Testis (tissue), 3 donors: ENCODE data around the gene POMT2. TPM values are rescaled to one million over a fixed set of nuclear protein-coding genes. Genes with fewer than 3 reads are reported as not detected.

ENCODE experiments used
- DNase-seq: peaks from one replicate; pipeline ENCODE4 v3.0.0-alpha.2; 2019
- H3K27ac ChIP-seq, 2 donors: fragments of 200-600 bp; sonication (generic); one replicate each; pipeline ENCODE4 v1.5.1; 2019
- H3K27me3 ChIP-seq: fragments of 200-600 bp; sonication (generic); one replicate; pipeline ENCODE4 v1.5.1; 2019
- H3K36me3 ChIP-seq: fragments of 200-600 bp; sonication (generic); one replicate; pipeline ENCODE4 v1.5.1; 2017; ENCODE audit warnings: low read depth; ENCODE audit errors: missing control alignments
- H3K4me1 ChIP-seq: fragments of 200-600 bp; sonication (generic); one replicate; pipeline ENCODE4 v1.5.1; 2019
- H3K4me3 ChIP-seq, 2 donors: fragments of 200-600 bp; sonication (generic); one replicate each; pipeline ENCODE4 v1.5.1; 2017 to 2019
- H3K9me3 ChIP-seq: fragments of 200-600 bp; sonication (generic); one replicate; pipeline ENCODE4 v1.5.1; 2017
- CTCF ChIP-seq, 3 experiments: fragments of 450-650 bp in 2 of 3; fragments of 200-600 bp in 1 of 3; sonication (generic) in 1 of 3; IDR thresholded peaks; one replicate each; pipeline ENCODE4 v1.5.1; 2016 to 2019; ENCODE audit warnings: antibody characterized with exemption in 3 of 3, mild to moderate bottlenecking in 2 of 3, moderate library complexity in 1 of 3
- POLR2A ChIP-seq: fragments of 450-650 bp; IDR thresholded peaks from one replicate; pipeline ENCODE4 v1.6.1; 2017; ENCODE audit warnings: antibody characterized with exemption, mild to moderate bottlenecking, moderate library complexity
- WGBS, 2 donors: methylation state at CpG; one replicate each; pipeline ENCODE4 v1.1.5; 2018; 5-methylcytosine and 5-hydroxymethylcytosine counted together
- intact Hi-C: fragments of 100-400 bp; cut with DNase I; formaldehyde crosslinking; loops from one replicate; pipeline ENCODE4 v1.15.1; 2023; ENCODE audit warnings: low total_unique reads
- polyA plus RNA-seq: library from polyadenylated mRNA; stranded (reverse); fragments of 350-450 nt; fragmentation: Illumina TruSeq; extraction: RNeasy Lipid Tissue Mini Kit (QIAGEN cat#74804); gene quantifications from one replicate; pipeline ENCODE4 v1.2.3, GENCODE V29; 2014; ENCODE audit warnings: low read depth, low replicate concordance; ENCODE audit not compliant: insufficient read depth
- total RNA-seq, 2 donors: library from RNA; depleted of rRNA; stranded (reverse); fragments of >200 nt; gene quantifications; one replicate each; pipeline ENCODE4 v1.2.3, GENCODE V29; 2016

Gene POMT2
- total and polyA plus RNA-seq, 3 donors from 2014 or later: 108 to 162 (median 127) TPM

GRCh38 chr14:77260199-77260598 lies 60.5 kb downstream of the POMT2 start:
- WGBS, 2 donors: 85 to 95% methylated on average over 6 to 11 of the region's 11 CpGs
- intact Hi-C loops: no loop called here

DNA sequence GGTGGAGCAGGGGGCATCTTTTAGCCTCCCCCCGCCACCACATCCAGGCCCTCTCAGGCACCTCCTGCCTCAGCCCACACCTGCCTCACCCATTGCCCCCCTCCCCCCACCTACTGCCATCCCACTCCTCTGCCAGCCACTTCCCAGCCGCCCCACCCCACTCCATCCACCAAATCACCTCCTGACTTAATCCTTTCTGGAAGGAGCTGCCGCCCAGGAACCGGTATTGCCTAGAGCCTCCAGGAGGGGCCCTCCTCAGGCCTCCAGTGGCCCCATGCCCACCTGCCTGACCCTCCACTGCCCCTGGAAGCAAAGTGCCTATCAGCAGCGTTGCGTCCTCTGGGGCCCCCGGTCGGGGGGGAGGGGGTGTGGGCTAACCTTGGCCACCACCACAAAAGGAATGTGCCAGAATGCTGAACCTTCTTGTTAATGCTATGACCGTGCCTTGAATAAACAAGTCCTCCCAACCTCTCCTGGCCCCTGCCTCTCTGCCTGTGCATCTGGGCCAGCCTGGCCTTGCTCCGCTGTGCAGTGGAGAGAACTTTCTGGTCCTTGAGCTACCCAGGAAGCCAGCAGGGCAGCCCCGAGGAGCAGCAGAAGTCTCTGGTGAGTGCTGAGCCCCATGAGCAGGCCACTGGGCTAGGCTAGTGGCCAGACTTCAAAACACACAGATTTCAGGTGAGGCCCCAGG lies 61.5 kb downstream of the POMT2 start:
- TF ChIP-seq CTCF (IDR thresholded peaks at IDR 0.05): no peak
- TF ChIP-seq POLR2A: no peak
- WGBS, 2 donors: 59 to 80% methylated on average over 4 to 11 of the region's 11 CpGs
- no peaks in the 10 kb centered on the region for H3K27me3 ChIP-seq
- H3K4me3 ChIP-seq: no peak overlapping the region
- no peaks in the 10 kb centered on the region for H3K4me1 ChIP-seq
- intact Hi-C loops: no loop called here
- no peak overlapping the region for H3K27ac ChIP-seq
- H3K9me3 ChIP-seq: no peaks in the 10 kb centered on the region
- no peak for DNase-seq
- no peaks in the 10 kb centered on the region for H3K36me3 ChIP-seq

More at GRCh38 chr14:77260199-77260598, 60.5 kb downstream of the POMT2 start:
- H3K36me3 ChIP-seq: no peaks in the 10 kb centered on the region
- no peaks in the 10 kb centered on the region for H3K27me3 ChIP-seq
- TF ChIP-seq CTCF (IDR thresholded peaks at IDR 0.05) (no peak), POLR2A (no peak)
- no peak overlapping the region for H3K4me3 ChIP-seq
- H3K4me1 ChIP-seq: no peaks in the 10 kb centered on the region
- DNase-seq: no peak
- H3K27ac ChIP-seq: no peak overlapping the region
- H3K9me3 ChIP-seq: no peaks in the 10 kb centered on the region

DNA sequence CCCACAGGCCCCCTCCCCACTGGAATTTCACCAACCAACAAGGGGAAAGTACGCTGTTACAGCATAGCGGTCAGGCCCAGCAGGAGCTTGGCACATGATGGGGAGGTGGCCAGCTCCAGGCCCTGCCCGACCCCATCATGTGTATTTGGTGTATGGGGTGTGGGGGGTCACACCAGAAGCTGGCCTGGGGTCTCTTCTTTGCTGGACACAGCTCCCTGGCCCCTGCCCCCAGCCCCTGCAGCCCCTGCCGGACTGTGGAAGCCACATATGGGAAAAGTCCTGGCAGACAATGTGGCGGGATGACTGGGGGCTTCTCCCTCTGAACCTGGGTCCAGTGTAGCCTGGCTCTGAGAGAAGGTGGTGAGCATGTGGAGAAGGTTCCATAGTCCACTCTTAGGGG lies 62.1 kb downstream of the POMT2 start:
- TF ChIP-seq CTCF (IDR thresholded peaks at IDR 0.05): no peak
- TF ChIP-seq POLR2A: no peak
- Histone ChIP-seq H3K27ac (no peak overlapping the region), H3K4me3 (no peak overlapping the region), H3K4me1 (no peaks in the 10 kb centered on the region), H3K9me3 (no peaks in the 10 kb centered on the region), H3K36me3 (no peaks in the 10 kb centered on the region), H3K27me3 (no peaks in the 10 kb centered on the region)
- WGBS, 2 donors: 97 to 100% methylated on average over 2 to 5 of the region's 5 CpGs
- intact Hi-C loops: no loop called here
- no peak for DNase-seq

- no peak overlapping the region for H3K4me3 ChIP-seq
- H3K27ac ChIP-seq: no peak overlapping the region
- intact Hi-C loops: no loop called here
- H3K4me1 ChIP-seq: no peaks in the 10 kb centered on the region
- no peaks in the 10 kb centered on the region for H3K36me3 ChIP-seq
- TF ChIP-seq POLR2A (no peak), CTCF (IDR thresholded peaks at IDR 0.05) (no peak)
- no peaks in the 10 kb centered on the region for H3K27me3 ChIP-seq
- 93 to 100% methylated on average over 2 to 9 of the region's 10 CpGs for WGBS, 2 donors
- DNase-seq: no peak
- H3K9me3 ChIP-seq: no peaks in the 10 kb centered on the region
These were observed 63.0 kb downstream of the POMT2 start for GRCh38 chr14:77257700-77258099.

- Histone ChIP-seq H3K4me1 (peaks cover 3% of the 10 kb centered on the region), H3K36me3 (no peaks in the 10 kb centered on the region), H3K4me3 (no peak overlapping the region), H3K9me3 (no peaks in the 10 kb centered on the region), H3K27me3 (no peaks in the 10 kb centered on the region), H3K27ac (no peak overlapping the region)
- 92 to 94% methylated on average over 3 to 8 of the region's 8 CpGs for WGBS, 2 donors
- no peak for DNase-seq
- intact Hi-C loops: no loop called here
- TF ChIP-seq CTCF (IDR thresholded peaks at IDR 0.05) (no peak), POLR2A (no peak)
These were observed 64.0 kb downstream of the POMT2 start for GRCh38 chr14:77256694-77257093.
